Effector memory CD8-positive, alpha-beta T cell (primary cell): ENCODE data around the gene STRADA.

Experiments used
- ATAC-seq: fragments of 150-1000 bp; cut with Tn5 transposase; replicated peaks from 2 replicates; pipeline ENCODE4 v1.10.0; 2021; ENCODE audit warnings: mild to moderate bottlenecking, moderate library complexity
- DNase-seq, 3 experiments: peaks; one replicate each; pipeline ENCODE4 v3.0.0; 2021
- H3K27ac Mint-ChIP-seq, 2 donors: one replicate each; pipeline ENCODE4 v1.8.0; 2022; ENCODE audit warnings: mild to moderate bottlenecking in 2 of 2, mixed read lengths in 2 of 2, moderate library complexity in 2 of 2
- H3K27me3 Mint-ChIP-seq, 2 donors: one replicate each; pipeline ENCODE4 v1.8.0; 2022; ENCODE audit warnings: mixed read lengths in 2 of 2
- H3K36me3 Mint-ChIP-seq: one replicate; pipeline ENCODE4 v1.8.0; 2022; ENCODE audit warnings: mild to moderate bottlenecking, moderate library complexity, mixed read lengths; ENCODE audit not compliant: insufficient read depth
- H3K4me1 Mint-ChIP-seq, 2 donors: one replicate each; pipeline ENCODE4 v1.8.0; 2022; ENCODE audit warnings: low read depth in 2 of 2, mixed read lengths in 2 of 2
- H3K4me3 Mint-ChIP-seq, 2 donors: one replicate each; pipeline ENCODE4 v1.8.0; 2022; ENCODE audit warnings: mild to moderate bottlenecking in 2 of 2, mixed read lengths in 2 of 2, moderate library complexity in 2 of 2
- H3K9me3 Mint-ChIP-seq, 2 donors: one replicate each; pipeline ENCODE4 v1.8.0; 2022; ENCODE audit warnings: mixed read lengths in 2 of 2
- total RNA-seq, 9 experiments: gene quantifications; one replicate each; lab custom pipeline; 2026; lab: John Stamatoyannopoulos, UW

The STRADA gene
- total RNA-seq: 5.9 to 33.2 (median 13.4) reads per million in 9 experiments

GRCh38 chr17:63741408-63742173 is at the start of gene STRADA:
STRADA (minus strand) TSS chr17:63741799; CDS start chr17:63728369, 13,430 bp downstream.
- DNase-seq (peak; percentile 97 to 99 (median 98)), ATAC-seq (peak; percentile 91)
- peaks cover 9 to 26% of the 10 kb centered on the region in 2 donors for H3K4me1 Mint-ChIP-seq
- no peaks in the 10 kb centered on the region for H3K9me3 Mint-ChIP-seq
- H3K27ac Mint-ChIP-seq: peak within 1 kb of the TSS; percentile 94 to 97
- peak within 1 kb of the TSS; percentile 89 to 95 for H3K4me3 Mint-ChIP-seq
- no peaks in the 10 kb centered on the region for H3K27me3 Mint-ChIP-seq
- H3K36me3 Mint-ChIP-seq: peaks cover 40% of the 10 kb centered on the region

- Mint-ChIP-seq H3K9me3 (no peaks in the 10 kb centered on the region), H3K4me1 (peaks cover 0 to 5% of the 10 kb centered on the region in 2 donors), H3K27me3 (no peaks in the 10 kb centered on the region), H3K27ac (no peak overlapping the region), H3K4me3 (no peak overlapping the region), H3K36me3 (peaks cover 74% of the 10 kb centered on the region)
- DNase-seq (no peak), ATAC-seq (no peak)
These were observed 48.5 kb upstream of the STRADA start for GRCh38 chr17:63790057-63790456.

GRCh38 chr17:63786971-63787711 is 45.5 kb upstream of the STRADA start:
- Mint-ChIP-seq H3K36me3 (peaks cover 53% of the 10 kb centered on the region), H3K4me1 (peaks cover 11 to 27% of the 10 kb centered on the region in 2 donors), H3K9me3 (no peaks in the 10 kb centered on the region), H3K4me3 (no peak overlapping the region), H3K27ac (peak overlapping the region in 1 of 2 donors; percentile 8), H3K27me3 (no peaks in the 10 kb centered on the region)
- ATAC-seq (no peak), DNase-seq (no peak)

GRCh38 chr17:63786117-63786516 is 44.5 kb upstream of the STRADA start:
- H3K9me3 Mint-ChIP-seq: no peaks in the 10 kb centered on the region
- ATAC-seq: no peak

GRCh38 chr17:63785556-63785955 is 44.0 kb upstream of the STRADA start:
- DNase-seq: no peak
- Mint-ChIP-seq H3K4me1 (peaks cover 16 to 40% of the 10 kb centered on the region in 2 donors), H3K27ac (peak overlapping the region; percentile 44 to 81), H3K9me3 (no peaks in the 10 kb centered on the region), H3K36me3 (peaks cover 48% of the 10 kb centered on the region), H3K27me3 (no peaks in the 10 kb centered on the region), H3K4me3 (no peak overlapping the region)
- ATAC-seq: no peak

More at GRCh38 chr17:63786117-63786516, 44.5 kb upstream of the STRADA start:
- peak overlapping the region; percentile 44 to 81 for H3K27ac Mint-ChIP-seq
- H3K4me1 Mint-ChIP-seq: peaks cover 11 to 35% of the 10 kb centered on the region in 2 donors
- H3K27me3 Mint-ChIP-seq: no peaks in the 10 kb centered on the region
- no peak for DNase-seq
- peaks cover 50% of the 10 kb centered on the region for H3K36me3 Mint-ChIP-seq
- H3K4me3 Mint-ChIP-seq: no peak overlapping the region

GRCh38 chr17:63783522-63783921 is 41.9 kb upstream of the STRADA start:
- Mint-ChIP-seq H3K9me3 (no peaks in the 10 kb centered on the region), H3K27me3 (no peaks in the 10 kb centered on the region), H3K27ac (peak overlapping the region; percentile 65 to 83), H3K36me3 (peaks cover 36% of the 10 kb centered on the region), H3K4me1 (peaks cover 19 to 52% of the 10 kb centered on the region in 2 donors), H3K4me3 (no peak overlapping the region)
- DNase-seq (no peak), ATAC-seq (no peak)

- Mint-ChIP-seq H3K9me3 (no peaks in the 10 kb centered on the region), H3K27ac (peak overlapping the region; percentile 0 to 63), H3K36me3 (peaks cover 15% of the 10 kb centered on the region), H3K27me3 (no peaks in the 10 kb centered on the region), H3K4me1 (peaks cover 29 to 76% of the 10 kb centered on the region in 2 donors), H3K4me3 (no peak overlapping the region)
- no peak for ATAC-seq
- no peak for DNase-seq
These were observed 39.3 kb upstream of the STRADA start for GRCh38 chr17:63780928-63781327.

GRCh38 chr17:63780507-63780906 is 38.9 kb upstream of the STRADA start:
- H3K27me3 Mint-ChIP-seq: no peaks in the 10 kb centered on the region
- ATAC-seq: no peak
- H3K36me3 Mint-ChIP-seq: peaks cover 15% of the 10 kb centered on the region
- H3K27ac Mint-ChIP-seq: peak overlapping the region; percentile 0 to 63
- no peak overlapping the region for H3K4me3 Mint-ChIP-seq
- peaks cover 31 to 76% of the 10 kb centered on the region in 2 donors for H3K4me1 Mint-ChIP-seq
- no peaks in the 10 kb centered on the region for H3K9me3 Mint-ChIP-seq
- no peak for DNase-seq

GRCh38 chr17:63775420-63775819 is 33.8 kb upstream of the STRADA start:
- Mint-ChIP-seq H3K36me3 (peaks cover 25% of the 10 kb centered on the region), H3K27ac (peak overlapping the region; percentile 95 to 96), H3K4me1 (peaks cover 35 to 66% of the 10 kb centered on the region in 2 donors), H3K9me3 (no peaks in the 10 kb centered on the region), H3K27me3 (no peaks in the 10 kb centered on the region), H3K4me3 (peak overlapping the region; percentile 87 to 96)
- ATAC-seq (no peak), DNase-seq (no peak)

GRCh38 chr17:63774969-63775265 is 33.3 kb upstream of the STRADA start:
- Mint-ChIP-seq H3K36me3 (peaks cover 30% of the 10 kb centered on the region), H3K4me1 (peaks cover 37 to 65% of the 10 kb centered on the region in 2 donors), H3K4me3 (peak overlapping the region; percentile 87 to 96), H3K27ac (peak overlapping the region; percentile 95 to 96), H3K9me3 (no peaks in the 10 kb centered on the region), H3K27me3 (no peaks in the 10 kb centered on the region)
- no peak for DNase-seq
- ATAC-seq: no peak

- peaks cover 34 to 60% of the 10 kb centered on the region in 2 donors for H3K4me1 Mint-ChIP-seq
- ATAC-seq: peak; percentile 23
- H3K27me3 Mint-ChIP-seq: no peaks in the 10 kb centered on the region
- peak within 1 kb of the TSS; percentile 87 to 96 for H3K4me3 Mint-ChIP-seq
- peak; percentile 7 to 87 (median 87) for DNase-seq
- peaks cover 30% of the 10 kb centered on the region for H3K36me3 Mint-ChIP-seq
- H3K9me3 Mint-ChIP-seq: no peaks in the 10 kb centered on the region
- H3K27ac Mint-ChIP-seq: peak within 1 kb of the TSS; percentile 95 to 96
These were observed 32.8 kb upstream of the STRADA start, which contains the start of gene DDX42 for GRCh38 chr17:63774141-63774968. DDX42 (plus strand) TSS chr17:63774170; CDS start chr17:63787050, 12,880 bp downstream.

- H3K4me1 Mint-ChIP-seq: peaks cover 34 to 61% of the 10 kb centered on the region in 2 donors
- H3K4me3 Mint-ChIP-seq: peak within 1 kb of the TSS; percentile 87 to 96
- peak; percentile 83 for ATAC-seq
- peak; percentile 96 to 97 (median 97) for DNase-seq
- H3K27ac Mint-ChIP-seq: peak within 1 kb of the TSS; percentile 95 to 96
- no peaks in the 10 kb centered on the region for H3K9me3 Mint-ChIP-seq
- H3K27me3 Mint-ChIP-seq: no peaks in the 10 kb centered on the region
- H3K36me3 Mint-ChIP-seq: peaks cover 35% of the 10 kb centered on the region
These were observed 31.9 kb upstream of the STRADA start, which contains the start of gene CCDC47 for GRCh38 chr17:63773272-63774140. CCDC47 (minus strand) TSS chr17:63773597; CDS start chr17:63766175, 7,422 bp downstream.
